COR-L47 (cell line): ENCODE measurements around the gene DCST1.

Source experiments
- DNase-seq: peaks from one replicate; lab custom pipeline; 2025; lab: John Stamatoyannopoulos, UW

The DCST1 gene

GRCh38 chr1:155052439-155053395 is 19.1 kb downstream of the DCST1 start:
- no peak for DNase-seq

DNA sequence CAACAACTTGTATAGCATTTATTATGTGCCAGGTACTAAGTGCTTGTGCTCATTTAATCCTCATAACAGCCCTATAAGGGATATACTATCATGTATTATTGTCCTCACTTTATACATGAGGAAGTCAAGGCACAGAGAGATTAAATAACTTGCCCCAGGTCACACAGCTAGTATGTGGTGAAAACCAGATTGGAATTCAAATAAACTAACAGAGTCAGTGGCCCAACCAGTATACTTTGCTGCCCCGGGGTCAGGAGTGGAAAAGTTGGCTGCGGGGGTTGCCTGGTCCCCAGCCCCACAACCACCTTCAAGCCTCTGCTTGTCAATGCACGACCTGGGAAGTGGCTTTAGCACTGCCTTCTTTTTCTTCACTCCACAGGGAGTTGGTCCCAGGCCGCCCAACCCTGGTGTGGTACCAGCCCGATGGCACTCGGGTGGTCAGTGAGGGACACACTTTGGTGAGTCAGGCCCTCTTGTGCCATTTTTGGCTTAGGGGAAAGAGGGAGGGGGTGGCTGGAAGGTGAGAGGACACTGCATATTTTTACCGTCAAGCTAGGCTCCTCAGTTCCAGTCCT is 20.0 kb downstream of the DCST1 start:
- DNase-seq, result no peak

- no peak for DNase-seq
Measured at GRCh38 chr1:155057104-155057503, 23.5 kb downstream of the DCST1 start.

GRCh38 chr1:155057788-155058211 is 24.2 kb downstream of the DCST1 start:
- no peak for DNase-seq

DNA sequence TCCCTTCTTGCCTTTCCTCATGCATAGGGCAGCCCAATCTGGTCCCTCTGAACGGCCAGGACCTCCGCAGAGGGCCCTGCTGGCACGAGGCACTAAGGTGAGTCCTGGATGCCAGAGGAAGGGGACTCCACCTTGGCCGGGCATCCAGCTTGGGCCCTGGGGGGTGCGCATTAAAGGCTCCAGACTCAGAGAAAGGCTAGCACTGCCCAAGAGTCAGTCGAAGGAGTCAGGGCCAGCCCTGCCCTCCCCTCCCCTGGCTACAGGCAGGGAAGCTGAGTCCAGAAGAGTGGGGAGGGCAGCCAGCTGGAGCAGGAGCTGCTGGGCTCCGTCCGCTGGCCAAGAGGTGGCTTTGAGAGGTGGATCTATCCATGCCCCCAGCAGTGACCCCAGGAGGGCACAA is 27.1 kb downstream of the DCST1 start:
- no peak for DNase-seq

DNA sequence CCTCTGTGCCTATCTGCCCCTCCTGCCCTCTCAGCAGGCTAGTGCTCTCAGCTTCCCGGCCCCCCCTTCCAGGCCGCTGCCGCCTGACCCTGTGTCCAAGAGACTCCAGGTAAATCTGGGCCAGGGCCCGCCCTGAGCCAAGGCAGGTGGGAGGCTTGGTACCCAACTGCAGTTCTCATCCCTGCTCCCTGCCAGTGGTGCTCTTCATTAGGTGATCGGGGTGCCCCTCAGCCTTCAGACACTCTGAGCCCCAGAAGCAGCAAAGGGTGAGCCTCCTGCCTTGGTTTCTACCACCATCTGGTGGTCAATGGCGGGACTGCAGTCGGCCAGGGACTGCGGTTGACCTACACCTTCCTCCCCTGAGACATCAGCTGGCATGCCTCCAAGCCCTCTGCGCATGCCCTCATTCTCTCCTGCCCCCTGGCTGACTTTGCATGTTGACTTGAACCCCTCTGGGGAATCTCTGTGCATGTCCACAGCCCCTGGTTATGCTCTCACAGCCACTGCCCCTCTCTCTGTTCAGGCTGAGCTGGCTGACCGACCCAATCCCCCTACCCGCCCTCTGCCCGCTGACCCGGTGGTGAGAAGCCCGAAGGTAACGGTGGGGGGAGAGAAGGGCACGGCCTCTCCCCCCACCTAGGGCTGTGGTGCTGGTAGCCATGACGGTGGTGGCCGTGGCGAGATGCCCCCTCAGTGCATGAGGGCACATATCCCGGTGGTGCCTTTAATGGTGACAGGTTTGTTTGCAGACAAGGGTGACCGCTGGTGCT is 27.9 kb downstream of the DCST1 start:
- DNase-seq, result peak; percentile 78

GRCh38 chr1:155062151-155062686 is 28.6 kb downstream of the DCST1 start:
- DNase-seq, result no peak

- DNase-seq, result peak; percentile 55
Measured at GRCh38 chr1:155062702-155063411, 29.2 kb downstream of the DCST1 start.

DNA sequence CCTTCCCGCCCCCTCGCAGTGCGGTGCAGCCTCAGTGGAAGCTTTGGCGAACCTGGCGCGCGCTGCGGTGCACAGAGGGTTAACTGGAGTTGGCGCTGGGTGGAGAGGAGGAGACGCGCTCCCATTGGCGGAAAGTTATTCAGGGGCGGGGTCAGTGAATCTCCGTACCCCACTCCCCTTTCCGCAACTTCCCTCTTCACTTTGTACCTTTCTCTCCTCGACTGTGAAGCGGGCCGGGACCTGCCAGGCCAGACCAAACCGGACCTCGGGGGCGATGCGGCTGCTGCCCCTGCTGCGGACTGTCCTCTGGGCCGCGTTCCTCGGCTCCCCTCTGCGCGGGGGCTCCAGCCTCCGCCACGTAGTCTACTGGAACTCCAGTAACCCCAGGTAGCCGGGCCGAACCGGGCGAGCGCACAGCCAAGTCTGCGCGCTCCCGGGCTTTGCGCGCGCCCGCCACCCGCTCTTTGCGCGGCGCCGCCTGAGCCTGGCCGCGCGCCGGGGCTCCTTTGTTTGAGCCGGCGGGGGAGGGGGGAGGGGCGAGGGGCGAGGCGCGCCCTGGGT is 30.0 kb downstream of the DCST1 start, which contains the start of gene EFNA4:
Gene EFNA4 (plus strand): TSS at position 191 of the 561 bp plus-strand sequence. CDS start 84 bp downstream, at position 275.
- peak; percentile 44 for DNase-seq

DNA sequence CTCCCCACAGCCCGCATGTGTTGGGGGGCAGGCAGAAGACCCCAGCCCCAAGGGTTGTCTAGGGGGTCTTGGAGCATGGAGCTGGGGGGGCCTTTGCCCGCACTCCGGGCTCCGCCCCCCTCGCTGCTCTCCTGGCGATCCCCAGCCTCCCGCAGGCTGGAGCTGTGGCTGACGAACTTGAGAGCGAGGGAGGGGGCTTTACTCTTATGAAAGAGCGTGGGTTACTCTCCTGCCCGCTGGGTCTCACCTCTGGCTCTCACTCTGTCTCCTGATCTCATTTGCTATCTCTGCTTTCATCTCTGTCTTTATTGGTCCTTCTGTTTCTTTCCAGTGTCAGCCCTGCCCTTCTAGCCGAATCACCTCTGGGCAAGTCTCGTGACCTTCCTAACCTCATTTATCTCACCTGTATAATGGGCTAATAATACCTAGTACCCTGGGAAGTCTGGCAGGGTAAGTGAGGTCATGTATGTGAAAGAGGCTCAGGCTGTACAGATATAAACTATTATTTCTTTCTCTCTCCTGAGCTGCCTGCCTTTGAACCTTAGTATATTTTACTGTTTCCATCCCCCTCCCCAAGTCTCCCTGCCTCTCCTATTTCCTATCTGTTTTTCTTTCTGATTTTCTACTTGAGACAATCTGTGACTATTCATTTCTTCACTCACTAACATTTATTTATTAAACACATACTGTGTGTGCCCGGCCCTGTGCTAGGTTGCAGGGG is 30.6 kb downstream of the DCST1 start:
- DNase-seq, result peak; percentile 42

- no peak for DNase-seq
Measured at GRCh38 chr1:155064832-155065429, 31.3 kb downstream of the DCST1 start.

GRCh38 chr1:155066777-155067176 is 33.2 kb downstream of the DCST1 start:
- DNase-seq, result no peak

GRCh38 chr1:155068599-155068998 is 35.0 kb downstream of the DCST1 start:
- no peak for DNase-seq

DNA sequence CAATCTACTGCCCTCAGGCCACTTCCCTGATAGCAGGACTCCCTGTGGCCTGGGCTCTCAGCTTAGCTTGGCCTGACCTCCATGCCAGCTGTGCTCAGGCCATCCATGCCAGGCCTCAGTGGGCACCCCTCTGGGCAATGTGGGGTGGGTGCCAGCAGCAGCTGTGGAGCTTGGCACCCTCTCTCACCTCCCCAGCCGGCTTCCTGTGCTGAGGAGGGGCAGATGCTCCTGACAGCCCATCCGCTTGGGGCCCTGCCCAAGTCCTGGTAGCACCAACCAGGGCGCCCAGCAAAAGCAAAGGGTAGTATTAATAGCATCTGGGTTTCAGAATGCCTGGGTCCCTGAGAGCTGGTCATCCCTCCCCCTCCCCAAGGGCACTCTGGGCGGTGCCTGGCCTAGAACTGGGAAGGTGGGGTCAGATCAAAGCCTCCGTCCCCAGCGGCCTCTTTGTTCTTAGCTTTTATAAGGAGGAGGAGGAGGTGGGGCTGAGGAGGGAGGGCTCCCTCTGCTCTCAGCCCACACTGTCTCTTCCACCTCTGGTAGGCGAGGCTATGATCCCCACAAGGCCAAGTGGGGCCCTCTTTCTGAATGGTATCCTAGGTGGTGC is 36.0 kb downstream of the DCST1 start:
- peak; percentile 86 for DNase-seq

- peak; percentile 59 for DNase-seq
Measured at GRCh38 chr1:155070158-155070621, 36.6 kb downstream of the DCST1 start.

GRCh38 chr1:155070721-155071569 is 37.3 kb downstream of the DCST1 start:
- DNase-seq, result no peak

DNA sequence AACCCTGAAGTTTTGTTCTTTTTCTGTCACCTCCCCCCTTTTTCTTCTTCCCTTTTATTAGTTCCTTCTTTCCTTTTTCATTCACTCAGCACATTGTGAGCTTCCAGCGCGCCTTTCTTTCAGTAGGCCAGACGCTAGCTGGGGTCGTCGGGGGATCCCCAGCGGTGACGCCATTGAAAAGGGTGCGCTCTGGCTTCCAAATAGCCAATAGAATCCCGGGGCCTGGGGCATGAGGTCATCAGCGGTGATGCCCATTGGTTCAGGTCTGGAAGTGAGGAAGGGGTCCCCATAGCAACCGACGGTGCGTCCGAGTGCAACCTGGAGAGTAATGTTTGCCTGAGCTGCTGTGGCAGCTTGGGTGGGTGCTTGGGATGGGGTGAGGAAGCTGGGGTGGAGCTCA is 38.1 kb downstream of the DCST1 start:
- no peak for DNase-seq

- DNase-seq, result no peak
Measured at GRCh38 chr1:155072531-155073289, 39.1 kb downstream of the DCST1 start.
